ENCODE results near the gene DNAH9.

DNA sequence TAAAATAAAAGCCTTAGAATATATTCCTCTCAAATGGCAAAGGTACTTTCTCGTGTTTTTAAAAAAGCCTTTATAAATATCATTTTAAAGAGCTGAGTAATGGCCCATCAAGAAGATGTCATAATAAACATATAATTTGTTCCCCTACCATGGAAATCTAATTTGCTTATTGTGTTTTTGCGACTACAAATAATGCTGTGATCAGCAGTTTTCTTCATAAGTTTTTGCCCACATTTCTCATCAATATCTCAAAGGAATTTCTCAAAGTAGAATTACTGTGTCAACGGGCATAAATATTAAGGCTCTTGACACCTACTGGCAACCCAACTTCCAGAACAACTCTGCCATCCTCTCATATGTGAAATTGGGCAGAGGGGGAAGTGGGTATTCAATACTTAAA, 381.5 kb downstream of the DNAH9 start:
- TF ChIP-seq, protein P1, sequence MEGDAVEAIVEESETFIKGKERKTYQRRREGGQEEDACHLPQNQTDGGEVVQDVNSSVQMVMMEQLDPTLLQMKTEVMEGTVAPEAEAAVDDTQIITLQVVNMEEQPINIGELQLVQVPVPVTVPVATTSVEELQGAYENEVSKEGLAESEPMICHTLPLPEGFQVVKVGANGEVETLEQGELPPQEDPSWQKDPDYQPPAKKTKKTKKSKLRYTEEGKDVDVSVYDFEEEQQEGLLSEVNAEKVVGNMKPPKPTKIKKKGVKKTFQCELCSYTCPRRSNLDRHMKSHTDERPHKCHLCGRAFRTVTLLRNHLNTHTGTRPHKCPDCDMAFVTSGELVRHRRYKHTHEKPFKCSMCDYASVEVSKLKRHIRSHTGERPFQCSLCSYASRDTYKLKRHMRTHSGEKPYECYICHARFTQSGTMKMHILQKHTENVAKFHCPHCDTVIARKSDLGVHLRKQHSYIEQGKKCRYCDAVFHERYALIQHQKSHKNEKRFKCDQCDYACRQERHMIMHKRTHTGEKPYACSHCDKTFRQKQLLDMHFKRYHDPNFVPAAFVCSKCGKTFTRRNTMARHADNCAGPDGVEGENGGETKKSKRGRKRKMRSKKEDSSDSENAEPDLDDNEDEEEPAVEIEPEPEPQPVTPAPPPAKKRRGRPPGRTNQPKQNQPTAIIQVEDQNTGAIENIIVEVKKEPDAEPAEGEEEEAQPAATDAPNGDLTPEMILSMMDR (IDR thresholded peaks at IDR 0.05), result no peak
- no peak for TF ChIP-seq POLR2A (IDR thresholded peaks at IDR 0.05)
